ENCODE results near the gene RPIA. TPM values are rescaled to one million over a fixed set of nuclear protein-coding genes. Genes with fewer than 3 reads are reported as not detected.

RPIA gene
- total RNA-seq, 4 donors from 2014 or later, result 3.3 to 6.8 (median 5.9) TPM

DNA sequence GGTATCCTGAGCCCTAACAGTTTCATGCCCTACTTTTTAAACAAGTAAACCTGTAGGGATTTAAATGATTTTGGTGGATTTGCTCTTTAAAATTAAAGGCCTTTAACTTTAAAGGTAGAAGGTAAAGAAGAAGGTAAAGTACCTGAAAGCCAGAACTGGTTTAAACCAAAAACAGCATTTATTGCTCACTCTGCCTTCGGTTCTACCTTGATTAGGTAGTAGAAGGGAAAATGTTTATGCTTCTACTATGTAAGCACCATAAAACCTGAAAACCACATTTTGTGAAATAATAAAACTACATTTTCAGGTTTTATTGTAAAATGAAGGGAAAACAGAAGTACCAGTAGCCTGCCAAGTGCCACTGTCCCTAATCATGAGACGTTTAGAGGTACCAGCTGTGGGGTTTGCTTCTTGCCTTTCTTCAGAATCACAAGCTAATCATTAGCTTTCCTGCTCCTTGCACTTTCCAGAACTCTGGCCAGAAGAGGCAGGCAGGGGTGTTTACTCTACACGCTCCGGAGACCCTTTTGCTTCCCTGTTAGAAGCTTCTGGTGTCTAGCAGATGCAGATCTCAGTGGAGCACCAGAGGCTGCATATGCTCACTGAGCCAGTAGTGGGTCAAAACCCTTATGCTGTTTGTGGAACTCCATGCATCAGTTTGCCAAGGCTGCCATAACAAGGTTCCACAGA is 33.3 kb downstream of the RPIA start:
- Histone ChIP-seq H3K36me3 (no peaks in the 10 kb centered on the region), H3K4me1 (peaks cover 0 to 15% of the 10 kb centered on the region in 2 donors), H3K27me3 (no peaks in the 10 kb centered on the region), H3K9me3 (no peaks in the 10 kb centered on the region), H3K27ac (no peak overlapping the region), H3K4me3 (no peak overlapping the region)
- intact Hi-C loops (cut with DNase I; ENCODE audit: low total_unique reads) (no loop called here), in situ Hi-C loops (cut with MboI; ENCODE audit: low sequenced_read_pairs in 4 of 4) (no loop called here)
- TF ChIP-seq CTCF (IDR thresholded peaks at IDR 0.05 in 4 of 5, conservative IDR thresholded peaks at IDR 0.05 in 1 of 5) (no peak), POLR2A (IDR thresholded peaks at IDR 0.05) (no peak)
- no peak for DNase-seq
- ATAC-seq, result no peak

DNA sequence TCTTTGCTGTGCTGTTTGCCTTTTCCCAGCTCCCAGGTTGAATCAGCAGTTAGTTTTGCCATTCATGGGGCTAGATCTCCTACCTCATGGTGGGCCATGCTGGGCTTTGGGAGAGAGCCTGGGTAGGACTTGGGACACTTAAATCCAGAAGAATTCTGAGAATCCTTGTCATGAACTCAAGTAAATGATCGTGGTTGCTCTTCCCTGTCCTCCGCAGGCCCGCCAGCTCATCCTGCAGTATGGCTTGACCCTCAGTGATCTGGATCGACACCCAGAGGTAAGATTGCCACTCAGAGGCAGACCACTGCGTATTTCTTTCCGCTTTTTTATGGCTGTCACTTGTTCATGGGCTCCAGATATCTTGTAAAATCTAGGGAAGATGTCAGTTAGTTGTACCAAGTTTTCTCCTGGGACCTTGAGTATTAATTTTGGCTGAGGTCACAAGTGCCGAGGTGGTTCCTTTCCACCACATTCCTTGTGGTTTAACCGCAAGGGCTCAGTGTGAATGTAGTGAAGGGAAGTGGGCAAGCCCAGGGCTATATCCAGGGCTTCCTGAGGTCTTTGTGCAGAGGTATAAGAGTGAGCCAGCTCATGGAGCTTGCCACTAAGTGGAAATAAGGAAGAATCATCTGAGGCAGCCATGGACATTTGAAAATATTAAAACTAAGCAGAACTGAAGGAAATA is 37.7 kb downstream of the RPIA start:
- no peak for TF ChIP-seq CTCF (IDR thresholded peaks at IDR 0.05 in 4 of 5, conservative IDR thresholded peaks at IDR 0.05 in 1 of 5)
- no peak for TF ChIP-seq POLR2A (IDR thresholded peaks at IDR 0.05)
- in situ Hi-C loops (cut with MboI; ENCODE audit: low sequenced_read_pairs in 4 of 4), result no loop called here
- intact Hi-C loops (cut with DNase I; ENCODE audit: low total_unique reads), result no loop called here
- Histone ChIP-seq H3K27ac (no peak overlapping the region), H3K4me3 (no peak overlapping the region), H3K36me3 (no peaks in the 10 kb centered on the region), H3K4me1 (peaks cover 13 to 31% of the 10 kb centered on the region in 2 donors), H3K27me3 (no peaks in the 10 kb centered on the region), H3K9me3 (no peaks in the 10 kb centered on the region)
- ATAC-seq (no peak), DNase-seq (no peak)

- in situ Hi-C loops (cut with MboI; ENCODE audit: low sequenced_read_pairs in 4 of 4), result no loop called here
- peaks cover 0 to 4% of the 10 kb centered on the region in 2 donors for H3K36me3 ChIP-seq
- ATAC-seq (peak in 1 of 2 donors; percentile 37), DNase-seq (no peak)
- no peaks in the 10 kb centered on the region for H3K27me3 ChIP-seq
- no peak overlapping the region for H3K4me3 ChIP-seq
- peak overlapping the region; percentile 63 to 73 (median 67) for H3K27ac ChIP-seq
- no peak for TF ChIP-seq POLR2A (IDR thresholded peaks at IDR 0.05)
- TF ChIP-seq CTCF (IDR thresholded peaks at IDR 0.05 in 4 of 5, conservative IDR thresholded peaks at IDR 0.05 in 1 of 5), result no peak
- H3K4me1 ChIP-seq, result peaks cover 34 to 50% of the 10 kb centered on the region in 2 donors
- no peaks in the 10 kb centered on the region for H3K9me3 ChIP-seq
- intact Hi-C loops (cut with DNase I; ENCODE audit: low total_unique reads), result no loop called here
Observed at GRCh38 chr2:88733155-88733902, 41.9 kb downstream of the RPIA start.

GRCh38 chr2:88735133-88735532 is 43.7 kb downstream of the RPIA start:
- Histone ChIP-seq H3K27me3 (no peaks in the 10 kb centered on the region), H3K4me1 (peaks cover 34 to 50% of the 10 kb centered on the region in 2 donors), H3K4me3 (no peak overlapping the region), H3K27ac (peak overlapping the region; percentile 63 to 73 (median 67)), H3K36me3 (peaks cover 0 to 5% of the 10 kb centered on the region in 2 donors), H3K9me3 (no peaks in the 10 kb centered on the region)
- ATAC-seq, result peak; percentile 32 to 68
- TF ChIP-seq CTCF (IDR thresholded peaks at IDR 0.05 in 4 of 5, conservative IDR thresholded peaks at IDR 0.05 in 1 of 5), result no peak
- no peak for TF ChIP-seq POLR2A (IDR thresholded peaks at IDR 0.05)
- in situ Hi-C loops (cut with MboI; ENCODE audit: low sequenced_read_pairs in 4 of 4), result no loop called here
- intact Hi-C loops (cut with DNase I; ENCODE audit: low total_unique reads), result no loop called here
- DNase-seq, result peak; percentile 30 to 34
